Uterus (tissue), 4 donors: ENCODE data around the gene PAX4. TPM values are rescaled to one million over a fixed set of nuclear protein-coding genes. Genes with fewer than 3 reads are reported as not detected.

Experiments
- DNase-seq, 2 donors: peaks; one replicate each; pipeline ENCODE4 v3.0.0-alpha.2; 2019 to 2020
- H3K27ac ChIP-seq, 2 donors: fragments of 200-600 bp; sonication (generic); 1 replicate in 1 of 2; 2 replicates in 1 of 2; pipeline ENCODE4 v1.5.1; 2016 to 2018
- H3K27me3 ChIP-seq, 2 donors: fragments of 200-600 bp; sonication (generic); one replicate each; pipeline ENCODE4 v1.5.1; 2018 to 2019; ENCODE audit warnings: control low read depth in 1 of 2
- H3K36me3 ChIP-seq, 2 donors: fragments of 200-600 bp; sonication (generic); one replicate each; pipeline ENCODE4 v1.5.1; 2019; ENCODE audit warnings: control low read depth in 1 of 2
- H3K4me1 ChIP-seq, 2 donors: fragments of 200-600 bp; sonication (generic); one replicate each; pipeline ENCODE4 v1.5.1; 2018 to 2019; ENCODE audit warnings: control low read depth in 1 of 2
- H3K4me3 ChIP-seq, 2 donors: fragments of 200-600 bp; sonication (generic); 1 replicate in 1 of 2; 2 replicates in 1 of 2; pipeline ENCODE4 v1.5.1; 2018 to 2019; ENCODE audit warnings: mild to moderate bottlenecking in 1 of 2
- H3K9me3 ChIP-seq, 2 donors: fragments of 200-600 bp; sonication (generic); one replicate each; pipeline ENCODE4 v1.5.1; 2019; ENCODE audit warnings: control low read depth in 1 of 2
- CTCF ChIP-seq, 4 experiments: fragments of 200-600 bp in 2 of 4; fragments of 450-650 bp in 2 of 4; sonication (generic) in 2 of 4; IDR thresholded peaks; one replicate each; pipeline ENCODE4 v1.5.1; 2016 to 2019; ENCODE audit warnings: antibody characterized with exemption in 4 of 4, mild to moderate bottlenecking in 2 of 4, moderate library complexity in 1 of 4
- POLR2A ChIP-seq, 2 donors: fragments of 450-650 bp; IDR thresholded peaks; one replicate each; pipeline ENCODE4 v1.6.1; 2016; ENCODE audit warnings: antibody characterized with exemption in 2 of 2, mild to moderate bottlenecking in 1 of 2, moderate library complexity in 1 of 2
- intact Hi-C: fragments of 100-400 bp; cut with DNase I; formaldehyde crosslinking; loops from one replicate; pipeline ENCODE4 v1.15.1; 2023; ENCODE audit warnings: low total_unique reads
- total RNA-seq, 4 donors: library from RNA; depleted of rRNA in 3 of 4; stranded (reverse); fragments of >200 nt in 3 of 4; gene quantifications; one replicate each; pipeline versions ENCODE4 v1.1.0 to v1.2.4, GENCODE V29; 2014 to 2023
- donor health status: DM: yes; HTN: yes; CAD: no.

PAX4 gene
- total RNA-seq, 4 donors from 2014 or later: not detected

- H3K27ac ChIP-seq: no peak overlapping the region
- no peak overlapping the region for H3K4me3 ChIP-seq
- no peaks in the 10 kb centered on the region for H3K9me3 ChIP-seq
- DNase-seq: no peak
- no peak for TF ChIP-seq CTCF (IDR thresholded peaks at IDR 0.05)
- TF ChIP-seq POLR2A (IDR thresholded peaks at IDR 0.05): no peak
- H3K36me3 ChIP-seq: no peaks in the 10 kb centered on the region
- intact Hi-C loops: no loop called here
- H3K4me1 ChIP-seq: no peaks in the 10 kb centered on the region
- no peaks in the 10 kb centered on the region for H3K27me3 ChIP-seq
These were observed 29.7 kb upstream of the PAX4 start for GRCh38 chr7:127647636-127648035.

GRCh38 chr7:127644484-127644883 lies 26.5 kb upstream of the PAX4 start:
- intact Hi-C loops: no loop called here
- Histone ChIP-seq H3K27ac (no peak overlapping the region), H3K36me3 (no peaks in the 10 kb centered on the region), H3K9me3 (no peaks in the 10 kb centered on the region), H3K4me1 (no peaks in the 10 kb centered on the region), H3K27me3 (no peaks in the 10 kb centered on the region), H3K4me3 (no peak overlapping the region)
- no peak for TF ChIP-seq CTCF (IDR thresholded peaks at IDR 0.05)
- no peak for TF ChIP-seq POLR2A (IDR thresholded peaks at IDR 0.05)
- no peak for DNase-seq

- Histone ChIP-seq H3K4me1 (no peaks in the 10 kb centered on the region), H3K36me3 (no peaks in the 10 kb centered on the region), H3K27me3 (no peaks in the 10 kb centered on the region), H3K4me3 (no peak overlapping the region), H3K27ac (no peak overlapping the region), H3K9me3 (no peaks in the 10 kb centered on the region)
- no peak for TF ChIP-seq CTCF (IDR thresholded peaks at IDR 0.05)
- no peak for TF ChIP-seq POLR2A (IDR thresholded peaks at IDR 0.05)
- intact Hi-C loops: no loop called here
- no peak for DNase-seq
These were observed 20.3 kb upstream of the PAX4 start for GRCh38 chr7:127638197-127638596.

GRCh38 chr7:127635659-127636285 lies 17.8 kb upstream of the PAX4 start:
- TF ChIP-seq POLR2A (IDR thresholded peaks at IDR 0.05): no peak
- TF ChIP-seq CTCF (IDR thresholded peaks at IDR 0.05): no peak

GRCh38 chr7:127632276-127632910 lies 14.5 kb upstream of the PAX4 start:
- intact Hi-C loops: no loop called here
- TF ChIP-seq CTCF (IDR thresholded peaks at IDR 0.05) (no peak), POLR2A (IDR thresholded peaks at IDR 0.05) (no peak)

More at GRCh38 chr7:127635659-127636285, 17.8 kb upstream of the PAX4 start:
- H3K27me3 ChIP-seq: no peaks in the 10 kb centered on the region
- no peaks in the 10 kb centered on the region for H3K4me1 ChIP-seq
- no peaks in the 10 kb centered on the region for H3K9me3 ChIP-seq
- no peak overlapping the region for H3K4me3 ChIP-seq
- DNase-seq: no peak
- intact Hi-C loops: no loop called here
- H3K27ac ChIP-seq: peak overlapping the region in 1 of 2 donors; percentile 76
- H3K36me3 ChIP-seq: no peaks in the 10 kb centered on the region

More at GRCh38 chr7:127632276-127632910, 14.5 kb upstream of the PAX4 start:
- Histone ChIP-seq H3K27me3 (no peaks in the 10 kb centered on the region), H3K4me1 (no peaks in the 10 kb centered on the region), H3K9me3 (no peaks in the 10 kb centered on the region), H3K27ac (no peak overlapping the region), H3K36me3 (no peaks in the 10 kb centered on the region), H3K4me3 (no peak overlapping the region)
- no peak for DNase-seq
